Gastroesophageal sphincter (tissue), 3 donors: ENCODE measurements around the gene GRIP1.

ENCODE experiments used
- EP300 ChIP-seq: sonication (generic); formaldehyde crosslinking; IDR thresholded peaks from one replicate; pipeline ENCODE4 v1.6.1; 2017; ENCODE audit warnings: antibody characterized with exemption, mild to moderate bottlenecking
- POLR2A ChIP-seq, 2 donors: fragments of 450-650 bp; IDR thresholded peaks; one replicate each; pipeline ENCODE4 v1.6.1; 2017; ENCODE audit warnings: antibody characterized with exemption in 2 of 2, mild to moderate bottlenecking in 2 of 2, moderate library complexity in 1 of 2
- TF ChIP-seq, protein P1 (sequence below), 4 experiments: fragments of 200-600 bp in 2 of 4; fragments of 450-650 bp in 2 of 4; sonication (generic) in 1 of 4; IDR thresholded peaks; one replicate each; pipeline ENCODE4 v1.5.1; 2017 to 2019; ENCODE audit warnings: antibody characterized with exemption in 4 of 4, mild to moderate bottlenecking in 2 of 4, moderate library complexity in 2 of 4

DNA sequence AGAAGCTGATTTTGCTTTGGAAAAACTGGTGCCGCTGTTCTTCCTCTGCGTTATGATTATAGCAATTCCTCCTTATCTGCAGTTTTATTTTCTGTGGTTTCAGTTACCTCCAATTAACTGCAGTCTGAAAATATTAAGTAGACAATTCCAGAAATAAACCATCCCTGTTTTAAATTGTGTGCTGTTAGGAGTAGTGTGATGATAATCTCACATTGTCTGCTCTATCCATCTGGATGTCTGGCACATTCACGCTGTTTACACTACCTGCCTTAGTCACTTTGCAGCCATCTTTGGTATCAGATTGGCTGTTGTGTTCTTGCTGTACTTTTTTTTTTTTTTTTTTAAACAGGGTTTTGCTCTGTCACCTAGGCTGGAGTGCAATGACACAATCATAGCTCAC lies 141.0 kb downstream of the GRIP1 start:
- no peak for TF ChIP-seq POLR2A (IDR thresholded peaks at IDR 0.05)
- TF ChIP-seq, protein P1, sequence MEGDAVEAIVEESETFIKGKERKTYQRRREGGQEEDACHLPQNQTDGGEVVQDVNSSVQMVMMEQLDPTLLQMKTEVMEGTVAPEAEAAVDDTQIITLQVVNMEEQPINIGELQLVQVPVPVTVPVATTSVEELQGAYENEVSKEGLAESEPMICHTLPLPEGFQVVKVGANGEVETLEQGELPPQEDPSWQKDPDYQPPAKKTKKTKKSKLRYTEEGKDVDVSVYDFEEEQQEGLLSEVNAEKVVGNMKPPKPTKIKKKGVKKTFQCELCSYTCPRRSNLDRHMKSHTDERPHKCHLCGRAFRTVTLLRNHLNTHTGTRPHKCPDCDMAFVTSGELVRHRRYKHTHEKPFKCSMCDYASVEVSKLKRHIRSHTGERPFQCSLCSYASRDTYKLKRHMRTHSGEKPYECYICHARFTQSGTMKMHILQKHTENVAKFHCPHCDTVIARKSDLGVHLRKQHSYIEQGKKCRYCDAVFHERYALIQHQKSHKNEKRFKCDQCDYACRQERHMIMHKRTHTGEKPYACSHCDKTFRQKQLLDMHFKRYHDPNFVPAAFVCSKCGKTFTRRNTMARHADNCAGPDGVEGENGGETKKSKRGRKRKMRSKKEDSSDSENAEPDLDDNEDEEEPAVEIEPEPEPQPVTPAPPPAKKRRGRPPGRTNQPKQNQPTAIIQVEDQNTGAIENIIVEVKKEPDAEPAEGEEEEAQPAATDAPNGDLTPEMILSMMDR (IDR thresholded peaks at IDR 0.05) = no peak
- no peak for TF ChIP-seq EP300
